AML-193 (cell line): ENCODE results near the gene RAMACL.
A peak's percentile ranks its signal among the peaks of the same experiment; 100 is the strongest.

Source experiments
- DNase-seq, 2 experiments: peaks; one replicate each; lab custom pipeline; 2025; lab: John Stamatoyannopoulos, UW

Gene RAMACL

DNA sequence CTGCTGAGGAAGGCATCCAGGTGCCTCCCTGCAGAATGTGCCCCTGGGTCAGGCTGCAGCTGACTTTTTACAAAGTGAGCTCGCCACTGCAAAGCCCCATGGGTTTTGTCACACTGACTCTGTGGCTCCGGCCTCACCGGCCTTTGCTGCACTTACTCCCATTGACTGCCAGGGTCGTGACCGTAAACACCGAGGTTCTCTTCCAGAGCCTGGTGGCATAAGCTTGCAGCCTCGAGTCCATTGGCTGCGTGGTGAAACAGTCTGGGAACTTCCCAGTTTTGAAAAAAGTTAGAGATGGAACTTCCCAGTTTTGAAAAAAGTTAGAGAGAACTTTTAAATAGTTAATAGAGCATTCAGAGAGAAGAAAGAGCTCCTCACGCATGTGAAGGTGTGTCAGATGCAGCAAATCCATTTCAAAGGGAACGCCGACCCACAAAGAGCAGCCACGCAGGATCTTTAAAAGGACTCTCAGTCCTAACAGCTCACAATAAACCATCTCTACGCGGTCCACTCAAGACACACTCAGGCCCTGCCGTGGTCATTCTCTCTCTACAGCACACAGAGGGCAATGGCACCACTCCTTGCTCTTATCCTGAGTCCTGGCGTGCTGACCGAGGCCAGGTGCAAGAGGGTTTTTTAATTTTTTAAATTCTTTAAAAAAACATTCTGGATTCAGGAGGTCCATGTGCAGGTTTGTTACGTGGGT, 12.8 kb downstream of the RAMACL start:
- DNase-seq: no peak

DNA sequence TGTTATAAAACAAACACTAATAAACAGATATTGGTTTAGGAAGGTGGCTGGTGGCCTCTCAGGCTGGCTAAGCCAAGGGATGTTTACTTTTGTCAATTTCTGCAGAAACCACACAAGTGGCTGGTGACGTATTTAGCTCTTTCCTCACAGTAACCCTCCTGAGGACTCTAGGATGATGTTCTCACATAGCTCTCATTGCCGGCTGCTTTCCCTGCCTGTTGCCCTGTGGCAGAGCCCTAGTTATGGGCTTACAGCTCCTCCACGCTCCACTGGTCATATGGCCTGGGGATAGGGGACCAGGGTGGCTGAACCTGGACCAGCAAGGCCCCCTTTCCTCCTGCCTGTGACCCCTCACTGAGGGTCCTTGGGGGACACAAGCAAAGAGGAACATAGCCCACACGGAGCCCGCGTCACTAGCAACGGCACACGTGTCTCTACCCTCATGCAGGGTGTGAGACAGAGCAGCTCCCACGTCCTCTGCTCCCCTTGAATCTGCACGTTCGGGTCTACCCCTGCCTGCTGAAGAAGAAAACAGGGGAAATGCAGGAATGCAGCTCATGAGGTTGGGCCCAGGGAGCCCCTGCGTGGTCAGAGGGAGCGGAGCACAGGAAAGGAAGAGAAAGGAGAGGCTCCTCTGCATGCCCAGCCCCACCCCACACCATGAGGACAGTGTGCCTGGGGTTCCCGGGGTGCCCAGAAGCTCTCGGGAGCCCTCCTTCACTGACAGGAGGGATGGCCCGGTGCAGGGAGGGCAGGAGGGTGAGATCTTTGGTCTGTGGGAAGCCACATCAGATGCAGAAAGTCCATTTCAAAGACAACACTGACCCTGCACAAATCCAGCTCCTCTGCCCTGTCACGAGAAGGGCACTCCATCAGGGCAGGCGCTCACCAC, 13.9 kb downstream of the RAMACL start:
- DNase-seq: no peak

DNA sequence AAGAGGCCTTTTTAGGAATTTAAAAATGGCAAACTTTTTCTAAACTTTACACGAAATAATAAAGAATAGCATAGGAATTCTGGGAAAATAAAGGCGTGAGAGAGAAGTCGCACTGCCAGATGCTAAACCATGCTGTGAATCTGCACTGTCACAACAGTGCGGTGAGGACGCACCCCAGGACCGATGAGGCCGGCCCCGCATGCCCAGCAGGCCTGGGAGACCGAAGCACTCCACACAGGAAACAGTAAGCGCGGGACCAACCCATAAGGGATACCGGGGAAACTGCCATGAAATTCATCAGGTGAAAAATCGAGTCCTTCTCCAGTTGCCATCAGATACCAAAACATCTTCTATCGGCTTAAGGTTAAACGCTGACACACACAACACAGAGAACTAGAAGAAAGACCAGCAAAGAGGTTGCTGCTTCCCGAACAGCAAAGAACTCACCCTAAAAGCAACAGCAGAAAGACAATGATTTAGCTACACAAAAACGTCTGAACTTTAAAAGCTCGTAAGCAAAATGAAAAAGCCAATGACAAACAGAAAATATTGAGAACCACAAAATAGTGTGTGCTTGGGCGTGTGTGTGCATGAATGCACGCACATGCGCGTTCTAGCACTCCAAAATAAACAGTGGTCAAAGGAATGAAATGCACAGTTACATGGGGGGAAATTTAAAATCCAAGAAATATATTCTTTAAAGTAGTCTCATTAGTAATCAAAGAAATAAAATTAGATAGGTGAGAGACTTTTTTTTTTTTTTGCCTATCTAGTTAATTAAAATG, 15.4 kb downstream of the RAMACL start:
- no peak for DNase-seq

DNA sequence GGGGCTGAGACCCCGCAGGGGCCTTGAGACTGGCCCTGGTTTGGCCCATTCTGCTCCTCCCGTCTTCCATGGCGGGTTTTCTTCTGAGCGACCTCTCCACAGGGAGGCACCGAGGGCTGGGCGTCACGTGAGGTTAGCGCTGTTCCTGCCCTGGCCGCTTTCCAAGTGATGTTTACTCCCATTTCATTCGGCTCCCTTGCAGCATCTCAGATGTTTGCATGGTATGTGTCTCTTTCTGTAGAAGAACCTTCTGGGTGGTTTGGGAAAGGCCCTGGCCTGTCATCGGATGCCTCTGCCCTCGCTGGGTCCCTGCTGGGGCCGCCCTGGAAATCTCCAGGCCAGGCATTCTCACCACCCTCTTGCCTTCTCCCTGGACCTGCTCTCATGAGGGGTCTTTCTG, 17.3 kb downstream of the RAMACL start:
- no peak for DNase-seq

- DNase-seq: no peak
Measured at GRCh38 chr6:166567813-166568212, 18.7 kb downstream of the RAMACL start.

DNA sequence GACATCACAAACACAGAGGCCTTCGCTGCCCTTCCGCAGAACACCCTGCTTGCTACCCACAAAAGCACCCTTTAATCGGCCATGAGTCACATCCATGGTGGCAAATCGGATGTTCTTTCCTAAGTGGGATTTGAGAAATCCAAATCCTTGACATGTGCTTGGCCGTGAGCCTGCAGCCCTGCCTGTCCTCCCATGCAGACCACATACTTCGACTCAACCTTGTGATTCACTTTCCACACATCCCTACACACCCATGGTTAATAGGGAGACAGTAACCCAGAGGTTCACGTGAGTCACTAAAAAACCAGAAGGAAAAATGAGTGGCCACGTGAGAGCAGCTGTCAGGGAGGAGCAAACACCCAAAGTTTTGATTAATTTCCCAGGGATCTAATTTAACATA, 19.4 kb downstream of the RAMACL start:
- no peak for DNase-seq

- DNase-seq: no peak
Measured at GRCh38 chr6:166566026-166567011, 20.2 kb downstream of the RAMACL start.

GRCh38 chr6:166565084-166565967, 21.2 kb downstream of the RAMACL start:
- no peak for DNase-seq

DNA sequence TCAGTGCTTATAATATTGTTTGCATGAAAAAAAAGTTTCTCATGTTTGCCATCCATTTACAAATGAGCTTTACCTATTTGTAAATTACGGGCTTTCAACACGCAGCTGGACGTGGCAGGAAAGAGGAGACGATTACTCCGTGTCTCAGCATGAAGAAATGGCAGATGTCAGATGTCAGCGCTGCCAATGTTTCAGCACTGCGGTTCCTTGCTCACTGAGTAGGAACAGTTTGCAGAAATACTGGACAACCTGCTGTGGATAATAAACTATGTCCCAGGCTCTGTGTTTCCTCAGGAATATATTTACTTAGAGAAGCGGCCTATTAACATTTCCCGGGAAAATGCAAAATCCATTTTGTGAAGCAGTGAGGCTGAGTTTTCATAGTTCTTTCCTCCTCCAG, 22.7 kb downstream of the RAMACL start:
- no peak for DNase-seq

- DNase-seq: no peak
Measured at GRCh38 chr6:166563200-166563599, 23.3 kb downstream of the RAMACL start.

DNA sequence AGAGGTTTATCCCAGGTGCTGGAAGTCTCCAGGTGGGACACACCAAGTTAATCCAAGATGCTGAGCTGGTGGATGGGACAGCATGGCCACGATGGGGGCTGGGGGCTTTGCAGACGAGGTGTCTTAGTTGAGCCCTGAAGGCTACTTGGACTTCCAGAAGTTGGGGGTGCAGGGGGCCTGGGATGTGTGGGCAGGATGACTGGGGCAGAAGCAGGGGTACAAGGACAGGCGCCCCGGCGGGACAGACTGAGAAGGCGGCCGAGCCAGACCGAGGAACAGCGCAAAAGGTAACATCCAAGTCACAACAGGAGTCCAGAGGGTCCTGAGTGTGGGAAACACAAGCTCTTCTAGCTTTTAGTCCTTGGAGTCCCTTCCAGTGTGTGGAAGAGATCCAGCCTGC, 23.8 kb downstream of the RAMACL start:
- no peak for DNase-seq

GRCh38 chr6:166561771-166562359, 24.6 kb downstream of the RAMACL start:
- DNase-seq: no peak

GRCh38 chr6:166560222-166560621, 26.3 kb downstream of the RAMACL start:
- DNase-seq: no peak

DNA sequence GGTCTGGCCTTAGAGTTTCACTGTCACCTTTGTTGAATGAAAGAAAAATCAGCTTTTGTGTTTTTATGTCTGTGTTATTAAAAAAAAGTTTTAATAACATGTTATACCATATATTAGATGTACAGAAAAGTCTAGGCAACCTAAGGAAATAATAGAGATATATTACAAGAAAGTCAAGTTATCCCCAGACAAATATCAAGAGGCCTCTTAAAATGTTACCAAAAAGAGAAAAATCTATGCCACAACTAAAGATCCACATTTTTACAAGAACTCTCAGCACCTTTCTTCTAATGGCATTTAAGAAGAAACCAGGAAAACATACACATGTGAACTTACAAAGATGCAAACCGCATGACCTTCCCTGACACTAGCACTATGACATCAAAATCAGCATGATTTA, 26.8 kb downstream of the RAMACL start:
- no peak for DNase-seq

DNA sequence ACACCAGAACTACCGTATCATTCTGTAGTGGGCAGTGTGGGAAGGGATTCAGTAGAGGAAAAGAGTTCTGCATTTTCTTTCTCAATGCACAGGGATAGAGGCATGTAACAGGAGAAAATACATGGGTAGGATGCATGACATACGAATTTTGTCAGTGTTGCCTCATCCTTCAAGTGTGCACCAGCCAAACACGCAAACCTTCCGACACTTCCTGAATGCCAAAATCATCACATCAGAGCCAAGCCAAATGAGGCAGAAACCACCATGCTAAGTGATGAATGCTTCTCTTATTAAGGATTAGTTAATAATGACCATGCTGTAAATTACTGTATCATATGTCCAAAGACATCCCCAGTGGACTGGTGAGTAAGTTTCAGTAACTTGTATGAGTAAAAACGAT, 27.3 kb downstream of the RAMACL start:
- DNase-seq: no peak

GRCh38 chr6:166558156-166559005, 28.1 kb downstream of the RAMACL start:
- DNase-seq: no peak

- DNase-seq: peak; percentile 40 to 42
Measured at GRCh38 chr6:166556863-166557322, 29.6 kb downstream of the RAMACL start.

- no peak for DNase-seq
Measured at GRCh38 chr6:166556336-166556735, 30.1 kb downstream of the RAMACL start.

DNA sequence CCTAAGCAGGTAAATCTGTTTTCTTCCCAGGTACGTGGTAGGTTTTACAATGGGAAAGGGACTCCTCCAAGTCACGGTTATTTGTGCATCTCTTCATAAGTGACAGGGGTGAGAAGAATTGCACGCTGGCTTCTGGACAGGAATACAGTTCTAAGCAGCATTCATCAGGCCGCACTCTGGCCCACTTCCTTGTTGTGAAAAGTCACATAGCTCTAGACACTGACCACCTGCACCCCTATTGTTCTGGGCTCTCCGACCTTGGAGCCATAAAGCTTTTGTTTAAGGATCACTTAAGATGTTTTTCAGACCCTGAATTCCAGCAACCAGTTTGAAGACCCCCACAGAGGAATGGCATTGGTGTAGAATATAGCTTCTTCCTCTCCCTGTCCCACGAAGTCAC, 31.4 kb downstream of the RAMACL start:
- DNase-seq: no peak
